GM19438 (cell line): ENCODE measurements around the gene DPP6.

Experiments used
- ATAC-seq: cut with Tn5 transposase; IDR thresholded peaks from one replicate; pipeline ENCODE4 v1.9.1; 2021; ENCODE audit warnings: low read depth; ENCODE audit not compliant: unreplicated experiment

The DPP6 gene

DNA sequence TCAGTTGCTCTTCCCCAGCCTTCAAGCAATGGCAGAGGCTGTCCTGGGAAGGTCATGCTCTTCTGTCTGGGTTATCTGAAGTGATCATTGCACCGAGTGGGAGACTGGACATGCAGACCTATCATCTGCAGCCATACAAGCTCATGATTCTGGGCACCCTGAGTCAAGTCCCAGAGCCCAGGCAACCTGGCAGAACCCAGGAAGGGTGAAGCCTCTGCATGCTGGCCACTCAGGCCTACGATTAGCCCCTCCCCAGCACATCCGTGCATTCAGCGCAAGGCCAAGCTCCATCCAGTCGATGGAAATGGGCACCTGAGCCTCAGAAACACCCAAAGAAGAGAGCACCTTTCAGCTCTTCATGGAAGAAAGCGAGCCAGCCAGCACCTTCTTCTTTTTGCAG is 688.9 kb downstream of the DPP6 start:
- no peak for ATAC-seq

DNA sequence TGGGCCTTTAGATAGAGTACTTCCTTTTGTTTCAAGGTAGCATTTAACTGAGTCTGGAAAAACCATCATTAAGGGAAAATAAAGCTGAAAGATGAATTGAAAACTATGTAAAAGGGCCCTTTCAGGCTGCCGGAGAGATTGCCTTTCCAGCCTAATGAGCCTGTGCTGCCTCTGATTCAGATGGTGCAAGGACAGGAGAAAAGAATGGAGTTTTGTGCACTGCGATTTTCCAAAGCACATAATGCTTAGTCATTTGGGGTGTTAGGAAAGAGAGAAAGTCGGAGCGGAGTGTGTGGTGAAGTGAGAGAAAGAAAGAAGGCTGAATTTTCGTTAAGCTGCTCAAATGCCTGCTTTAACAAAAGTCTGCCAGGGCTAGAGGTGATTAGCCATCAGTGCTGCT is 691.0 kb downstream of the DPP6 start:
- ATAC-seq, result no peak

DNA sequence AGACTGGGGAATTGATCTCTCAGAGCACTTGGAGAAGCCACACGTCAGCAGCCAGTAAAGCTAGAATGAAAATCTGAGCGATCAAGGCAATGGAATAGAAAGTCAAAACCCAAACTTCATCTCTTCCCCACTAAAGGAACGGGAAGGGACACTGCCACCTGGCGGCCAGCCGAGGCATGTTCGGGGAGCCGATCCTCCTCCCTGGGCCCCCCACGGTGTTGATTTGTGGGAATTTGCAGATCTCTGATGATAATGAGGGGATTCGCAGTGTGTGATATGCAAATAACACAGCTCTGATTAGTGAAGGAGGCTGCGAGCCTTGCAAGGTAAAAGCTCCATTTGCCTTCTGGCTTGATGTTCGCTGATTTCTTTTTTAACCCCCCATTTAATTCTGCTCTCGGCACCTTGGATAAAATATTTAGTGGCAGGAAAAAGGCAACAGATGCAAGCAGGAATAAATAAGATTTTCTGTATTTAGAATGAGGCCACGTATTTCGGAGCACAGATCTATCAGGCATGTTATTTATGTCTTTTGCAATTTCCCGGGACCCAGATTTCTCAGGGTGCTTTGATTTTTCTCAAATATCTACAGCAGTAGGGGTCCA is 692.2 kb downstream of the DPP6 start:
- ATAC-seq, result no peak

DNA sequence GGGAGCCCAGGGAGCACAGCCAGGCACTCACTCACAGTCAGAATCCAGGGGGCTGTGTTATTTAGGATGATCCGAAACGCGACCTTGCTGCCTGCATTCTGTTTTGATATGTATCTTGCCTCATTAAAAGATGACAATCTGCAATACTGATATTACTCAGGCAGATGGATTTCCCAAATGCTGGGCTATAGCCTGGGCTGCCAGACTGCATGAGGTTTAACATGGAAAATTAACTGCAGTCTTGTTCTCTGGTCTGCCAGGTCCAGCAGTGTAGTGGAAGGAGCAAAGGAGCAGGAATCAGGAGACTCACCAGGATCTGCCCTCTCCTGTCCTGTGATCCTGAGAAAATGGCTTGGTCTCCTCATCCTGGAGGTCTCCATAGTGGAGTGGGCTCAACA is 692.7 kb downstream of the DPP6 start:
- no peak for ATAC-seq

DNA sequence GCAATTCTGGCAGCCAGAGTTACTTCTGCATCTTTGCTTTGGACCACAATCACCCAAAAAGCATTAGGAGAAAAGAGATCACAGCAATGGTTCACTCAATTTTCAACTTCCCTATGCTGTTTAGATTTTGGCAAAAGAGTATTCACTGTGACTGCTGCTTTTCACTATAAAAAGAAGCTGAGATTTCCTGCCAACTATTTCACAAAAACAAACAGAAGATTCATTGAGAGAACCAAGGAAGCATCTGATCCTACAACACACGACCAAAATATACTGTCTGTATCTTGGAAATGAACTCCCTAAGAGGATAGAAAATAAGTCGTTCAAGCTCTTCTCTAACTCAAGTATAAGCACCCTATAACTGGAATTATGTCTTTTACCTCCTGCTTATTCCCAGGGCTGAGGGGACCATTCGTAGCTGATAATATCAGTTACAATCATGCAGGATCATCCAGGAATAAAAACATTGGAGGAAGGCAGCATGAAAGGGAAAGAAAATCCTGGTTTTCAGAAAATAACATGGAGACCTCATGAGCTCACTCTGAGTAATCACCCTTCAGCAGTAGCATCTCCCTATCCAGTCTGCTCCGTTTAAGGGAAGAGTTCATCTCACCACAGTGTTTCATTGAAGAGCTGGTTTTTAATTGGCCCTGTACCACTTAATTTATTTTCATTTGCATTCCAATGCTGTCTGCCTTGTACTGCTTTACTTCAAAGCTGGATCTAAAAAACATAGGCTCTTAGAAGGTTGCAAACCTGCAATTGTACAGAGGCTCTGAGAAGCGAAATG is 694.6 kb downstream of the DPP6 start:
- no peak for ATAC-seq

DNA sequence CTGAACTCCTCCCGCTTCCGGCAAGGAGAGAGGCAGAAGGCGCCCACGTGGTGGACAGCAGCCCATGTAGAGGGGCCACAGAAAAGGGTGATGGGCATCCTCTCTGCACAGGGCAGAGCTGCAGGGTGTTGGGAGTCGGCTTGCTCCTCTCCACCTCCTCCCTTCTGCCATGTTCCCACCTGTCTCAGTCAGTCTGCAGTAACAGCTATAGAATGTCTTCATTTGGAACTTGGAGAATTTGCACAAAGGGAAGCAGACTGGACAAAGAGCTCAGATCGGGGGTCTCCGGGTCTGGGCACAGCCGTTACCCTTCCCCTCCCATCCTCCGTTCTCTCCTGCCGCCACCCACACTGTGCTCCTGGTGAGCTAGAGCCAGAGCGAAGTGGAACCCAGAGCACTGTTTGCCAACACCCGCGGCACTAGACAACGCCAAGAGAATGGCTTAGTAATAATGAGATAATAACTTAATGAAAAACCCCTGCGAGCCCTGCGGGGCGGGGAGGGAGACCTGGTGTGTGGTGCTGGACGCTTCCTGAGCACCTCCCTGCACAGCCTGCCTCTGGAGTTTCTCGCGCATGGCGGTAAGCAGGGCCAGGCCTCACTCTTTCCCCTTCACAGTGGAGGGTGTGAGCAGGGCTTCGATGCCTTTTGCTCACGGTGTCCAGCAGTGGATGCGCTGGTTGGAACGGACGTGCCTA is 696.0 kb downstream of the DPP6 start:
- ATAC-seq, result no peak

DNA sequence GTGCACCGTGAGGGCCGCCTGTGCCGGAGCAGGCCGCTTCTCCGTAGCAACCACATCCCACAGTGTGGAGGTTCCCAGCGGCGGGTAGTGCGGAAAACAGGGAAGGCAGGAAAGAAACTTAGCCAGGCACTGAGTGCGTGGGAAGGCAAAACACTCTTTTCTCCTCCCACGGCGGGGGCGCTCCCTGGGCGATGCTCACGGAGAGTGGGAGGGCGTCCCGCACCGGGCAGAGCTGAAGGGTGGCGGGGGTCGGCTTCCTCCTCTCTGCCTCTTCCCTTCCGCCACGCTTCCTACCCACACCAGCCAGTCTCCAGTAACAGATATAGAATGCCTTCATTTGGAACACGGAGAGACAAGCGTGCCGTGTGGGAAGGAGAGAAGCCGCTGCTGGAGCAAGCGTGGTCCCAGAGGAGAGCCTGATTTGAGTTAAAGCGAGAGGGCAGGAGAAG is 698.2 kb downstream of the DPP6 start:
- no peak for ATAC-seq

DNA sequence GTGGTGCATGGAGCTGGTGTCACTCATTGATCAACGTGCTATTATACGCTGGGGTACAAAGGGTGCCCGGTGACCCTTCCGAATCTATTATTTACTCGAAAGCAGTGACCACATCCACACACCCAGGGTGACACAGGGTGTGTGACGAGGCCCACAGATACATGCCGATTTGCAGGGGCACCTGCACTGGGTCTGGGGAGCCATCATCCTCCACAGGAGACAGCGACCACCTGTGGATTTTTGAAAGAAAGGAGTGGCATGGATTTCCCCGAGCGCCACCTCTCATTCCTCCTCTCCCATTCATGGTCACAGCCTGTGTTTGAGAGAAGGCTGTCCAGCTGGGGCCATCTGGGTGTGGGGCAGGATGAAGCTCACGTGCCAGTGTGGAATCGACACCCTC is 701.0 kb downstream of the DPP6 start:
- no peak for ATAC-seq

DNA sequence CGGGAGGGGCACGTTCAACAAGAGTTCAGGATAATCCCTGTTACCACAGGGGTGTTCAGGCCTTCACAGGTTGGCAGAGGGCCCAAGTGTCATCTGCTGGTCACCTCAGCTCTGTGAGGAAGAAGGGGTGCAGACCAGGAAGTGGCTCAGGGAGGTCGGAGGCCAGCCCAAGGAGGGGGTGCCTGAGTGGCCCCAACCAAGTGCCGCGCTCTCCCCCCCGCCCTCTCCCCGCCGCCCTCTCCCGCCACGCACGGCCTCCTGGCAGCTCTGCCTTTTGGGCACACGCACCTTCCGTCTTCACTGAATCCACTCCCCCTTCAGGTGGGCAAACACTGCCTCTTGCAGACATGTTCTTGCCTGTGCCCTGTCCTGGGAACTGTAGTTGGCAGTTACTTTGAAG is 705.6 kb downstream of the DPP6 start:
- ATAC-seq, result no peak

DNA sequence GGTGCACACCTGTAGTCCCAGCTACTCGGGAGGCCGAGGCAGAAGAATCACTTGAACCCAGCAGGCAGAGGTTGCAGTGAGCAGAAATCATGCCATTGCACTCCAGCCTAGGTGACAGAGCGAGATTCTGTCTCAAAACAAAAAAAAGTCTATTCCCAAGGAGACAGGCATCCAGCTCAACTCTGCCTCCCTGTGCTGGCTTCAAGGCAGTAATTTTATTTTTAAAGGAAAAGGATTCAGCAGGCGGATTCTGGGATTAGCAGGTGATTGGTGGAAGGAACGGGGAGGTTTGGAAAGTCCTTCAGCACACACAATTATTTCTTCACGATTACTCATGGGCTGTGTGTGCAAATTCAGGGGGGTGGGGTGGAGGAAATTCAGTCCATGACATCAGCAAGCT is 707.8 kb downstream of the DPP6 start:
- ATAC-seq, result no peak

DNA sequence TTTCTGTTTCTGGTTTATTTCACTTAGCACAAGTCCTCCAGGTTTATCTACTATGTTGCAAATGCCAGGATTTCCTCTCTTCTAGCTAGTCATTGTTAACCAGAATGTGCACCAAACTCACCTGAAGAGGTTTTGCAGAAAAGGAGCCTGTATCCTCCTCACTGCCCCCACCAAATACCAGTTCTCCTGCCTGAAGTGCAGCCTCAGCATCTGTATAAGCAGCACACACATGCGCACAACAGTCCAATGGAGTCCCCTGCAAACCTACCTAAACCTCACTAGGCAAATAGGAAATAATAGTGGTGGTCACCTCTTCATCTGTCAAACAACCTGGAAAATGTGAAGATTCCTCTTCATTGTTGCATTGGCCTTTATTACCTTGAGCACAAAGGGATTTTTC is 712.9 kb downstream of the DPP6 start:
- no peak for ATAC-seq

DNA sequence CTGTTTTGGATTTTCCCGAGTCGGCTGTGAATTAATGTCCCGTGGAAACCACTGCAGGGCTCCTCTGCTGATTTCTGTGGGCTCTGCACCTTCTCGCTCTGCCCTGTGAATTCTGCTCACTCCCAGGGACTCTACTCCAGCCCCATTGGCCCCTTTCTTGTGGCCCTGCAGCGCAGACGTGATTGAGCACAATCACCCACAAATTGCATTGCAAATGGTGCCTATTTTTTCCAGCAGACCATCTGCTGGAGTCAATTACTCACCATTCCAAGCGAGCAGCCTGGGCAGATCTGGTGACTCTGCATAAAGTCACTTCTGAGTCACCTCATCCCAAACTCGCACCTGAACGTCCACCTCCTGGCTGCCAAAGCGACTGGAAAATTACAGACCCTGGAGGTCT is 714.9 kb downstream of the DPP6 start:
- ATAC-seq, result no peak

DNA sequence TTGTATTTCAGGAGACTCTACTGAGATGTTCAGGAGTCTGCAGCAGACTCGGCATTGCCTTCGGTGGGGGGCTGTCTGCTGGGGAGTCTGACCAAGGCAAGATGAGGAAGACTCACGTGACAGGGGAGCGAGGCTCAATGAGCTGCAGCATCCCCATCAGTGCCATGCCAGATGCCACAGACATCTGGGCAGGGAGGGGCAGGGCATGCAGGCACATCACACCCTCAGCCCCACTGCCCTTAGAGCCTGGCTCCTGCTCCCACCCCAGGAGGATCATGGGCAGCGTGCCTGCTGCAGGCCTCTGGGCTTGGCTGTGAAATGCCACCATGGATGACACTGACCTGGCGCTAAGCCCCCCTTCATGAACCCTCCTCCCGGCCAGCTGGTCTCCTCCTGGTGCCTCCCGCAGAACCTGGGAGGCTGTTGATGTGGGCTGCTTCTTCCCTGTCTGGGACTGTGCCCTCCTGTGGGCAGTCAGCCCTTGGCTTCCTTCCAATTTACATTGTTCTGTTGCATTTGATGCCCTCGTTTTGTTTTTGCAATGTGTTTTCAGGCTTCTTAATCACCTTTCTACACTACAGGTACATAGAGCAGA is 715.7 kb downstream of the DPP6 start:
- ATAC-seq, result no peak

DNA sequence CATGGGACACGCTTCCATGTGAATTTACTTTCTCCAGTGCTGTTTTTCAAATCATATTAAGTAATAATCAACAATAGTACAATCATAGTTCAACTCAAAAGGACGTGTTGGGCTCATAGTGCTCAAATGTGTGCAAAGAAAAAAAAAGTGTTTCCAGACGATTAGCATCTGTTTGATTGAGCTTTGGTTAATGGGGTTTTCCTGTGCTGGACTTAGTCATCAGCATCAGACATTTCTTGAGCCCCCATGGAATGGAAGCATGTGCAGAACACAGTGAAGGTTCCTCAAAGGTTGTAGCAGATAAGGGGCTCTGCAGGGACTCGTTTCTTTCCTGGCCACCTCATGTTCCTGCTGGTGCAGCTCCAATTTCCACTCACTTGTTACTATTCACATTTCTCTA is 716.8 kb downstream of the DPP6 start:
- no peak for ATAC-seq

DNA sequence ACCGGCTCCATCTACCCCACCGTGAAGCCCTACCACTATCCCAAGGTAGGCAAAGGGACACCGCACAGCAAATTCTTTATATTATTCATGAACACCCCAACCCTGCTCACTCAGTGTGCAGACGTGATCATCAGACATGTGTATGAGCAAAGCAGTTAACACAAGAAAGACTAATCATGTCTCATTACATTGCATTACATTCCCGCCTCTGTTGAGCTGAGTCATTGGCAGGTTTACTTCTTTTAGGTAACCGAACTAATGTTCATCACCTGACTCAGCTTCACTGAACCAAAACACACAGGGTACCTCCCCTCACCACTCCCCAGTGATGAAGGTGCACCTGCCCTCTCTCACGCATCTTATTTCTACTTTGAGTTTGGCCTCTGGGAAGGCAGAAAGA is 717.3 kb downstream of the DPP6 start:
- no peak for ATAC-seq

DNA sequence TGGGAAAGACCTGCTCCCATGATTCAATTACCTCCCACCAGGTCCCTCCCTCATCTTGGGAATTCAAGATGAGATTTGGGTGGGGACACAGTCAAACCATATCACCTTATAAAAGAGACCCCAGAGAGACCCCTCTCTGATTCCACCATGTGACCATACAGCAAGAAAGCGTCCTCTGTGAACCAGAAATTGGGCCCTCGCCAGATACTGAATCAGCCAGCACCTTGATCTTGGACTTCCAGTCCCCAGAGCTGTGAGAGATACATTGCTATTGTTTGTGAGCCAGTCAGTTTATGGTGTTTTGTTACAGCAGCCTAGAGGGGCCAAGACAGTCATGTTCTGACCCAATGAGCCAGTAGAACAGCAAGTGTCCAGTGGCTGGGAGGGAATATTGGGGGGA is 718.2 kb downstream of the DPP6 start:
- ATAC-seq, result no peak

DNA sequence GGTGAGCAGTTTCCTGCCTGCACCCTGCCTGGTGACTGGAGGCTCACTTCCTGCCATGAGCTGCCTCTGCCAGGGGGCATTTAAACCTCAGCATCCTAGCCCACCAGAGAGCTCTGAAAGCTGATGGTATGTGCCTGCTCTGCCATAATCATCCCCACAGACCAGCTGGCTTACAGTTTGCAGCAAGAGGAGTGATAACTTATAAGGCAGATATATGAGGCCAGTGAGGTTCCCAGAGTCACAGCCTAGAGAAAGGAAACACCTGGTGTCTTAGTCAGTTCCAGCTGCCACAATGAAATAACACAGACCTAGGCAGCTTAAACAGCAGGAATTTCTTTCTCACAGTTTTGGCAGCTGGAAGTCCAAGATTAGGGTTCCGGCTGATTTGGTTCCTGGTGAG is 718.8 kb downstream of the DPP6 start:
- no peak for ATAC-seq

DNA sequence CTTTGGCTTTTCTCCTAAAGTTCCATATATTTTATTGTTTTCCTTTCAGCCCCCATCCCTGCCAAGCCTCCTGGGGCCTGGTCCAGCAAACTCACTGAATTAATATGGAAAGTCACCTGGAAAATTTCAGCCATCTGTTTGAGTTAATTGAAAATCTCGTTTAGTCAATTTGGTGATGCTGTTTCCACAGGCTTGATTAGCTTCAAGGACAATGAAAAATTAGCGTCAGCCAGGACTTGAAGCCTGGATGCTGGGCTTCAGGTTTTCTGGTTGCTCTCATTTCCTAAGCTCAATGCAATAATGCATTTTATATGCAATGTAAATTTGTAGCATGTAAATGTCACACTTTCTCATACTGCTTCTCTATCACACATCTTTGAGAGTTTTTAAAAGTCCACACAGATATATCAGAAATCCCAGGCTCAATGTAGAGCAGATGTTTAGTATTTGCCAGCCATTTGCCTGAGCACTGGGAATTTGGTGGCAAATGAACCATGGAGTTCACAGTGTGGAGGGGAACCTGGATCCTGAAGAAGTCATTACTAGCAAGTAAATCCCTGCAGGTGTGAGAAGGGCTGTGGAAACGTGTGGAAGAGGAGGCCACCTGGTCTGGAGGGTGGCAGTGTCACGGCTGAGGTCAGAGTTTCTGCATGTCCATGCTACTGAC is 722.2 kb downstream of the DPP6 start:
- ATAC-seq, result no peak

DNA sequence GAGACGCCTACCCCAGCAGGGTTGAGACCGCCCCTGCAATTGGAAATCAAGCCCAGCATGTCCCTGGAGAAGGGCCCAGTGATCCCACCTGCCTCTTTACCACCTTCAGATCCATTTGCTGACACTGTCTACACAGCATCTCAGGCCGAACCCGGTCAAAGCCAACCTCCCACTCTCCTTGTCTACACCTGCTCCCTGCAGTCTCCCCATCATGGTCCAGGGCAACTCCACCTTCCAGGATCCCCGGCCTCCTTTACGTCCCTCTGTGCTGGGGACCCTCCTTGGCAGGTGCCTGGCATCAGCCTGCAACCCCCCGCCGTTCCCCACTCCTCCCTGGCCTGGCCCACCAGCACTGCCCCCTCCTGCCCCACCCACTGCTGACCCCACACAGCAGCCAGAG is 723.5 kb downstream of the DPP6 start:
- ATAC-seq, result no peak

DNA sequence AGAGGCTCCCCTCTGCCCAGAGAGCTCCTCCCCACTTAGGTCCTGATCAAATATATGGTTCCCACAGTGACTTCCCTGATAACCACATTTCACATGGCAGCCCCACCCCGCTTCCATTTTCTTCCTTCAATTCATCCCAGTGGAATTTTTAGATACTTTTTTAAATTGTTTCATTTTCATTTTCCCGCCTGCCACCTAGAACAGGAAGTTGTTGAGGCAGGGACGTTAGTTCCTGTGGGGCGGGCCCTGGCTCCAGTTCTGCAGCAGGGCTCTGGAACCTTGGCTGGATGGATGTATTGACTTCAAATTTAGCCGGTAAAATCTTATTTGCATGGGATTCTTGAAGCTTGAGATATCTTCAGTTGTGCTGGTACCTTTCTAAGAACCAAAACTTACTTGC is 724.2 kb downstream of the DPP6 start:
- no peak for ATAC-seq

DNA sequence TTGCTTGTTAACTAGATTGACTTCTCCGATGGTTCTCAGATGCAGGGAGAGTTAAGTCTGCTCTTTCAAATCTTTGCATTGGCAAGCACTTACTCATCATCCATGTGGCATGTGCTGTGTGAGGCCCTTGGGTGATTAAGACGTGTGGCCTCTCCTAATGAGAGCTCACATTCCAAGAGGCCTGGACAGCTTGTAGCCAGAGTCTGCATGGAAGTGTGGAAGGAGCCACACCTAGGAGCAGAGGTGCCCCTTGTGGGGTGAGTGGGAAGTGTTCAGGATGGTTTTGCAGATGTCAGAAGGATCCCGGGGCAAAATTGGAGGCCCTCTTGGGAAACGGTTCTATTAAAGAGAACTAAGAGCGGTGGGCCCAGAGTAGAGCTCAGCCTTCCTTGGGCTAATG is 724.8 kb downstream of the DPP6 start:
- no peak for ATAC-seq
